Measurements from ENCODE around the gene RGP1.

The RGP1 gene, protein sequence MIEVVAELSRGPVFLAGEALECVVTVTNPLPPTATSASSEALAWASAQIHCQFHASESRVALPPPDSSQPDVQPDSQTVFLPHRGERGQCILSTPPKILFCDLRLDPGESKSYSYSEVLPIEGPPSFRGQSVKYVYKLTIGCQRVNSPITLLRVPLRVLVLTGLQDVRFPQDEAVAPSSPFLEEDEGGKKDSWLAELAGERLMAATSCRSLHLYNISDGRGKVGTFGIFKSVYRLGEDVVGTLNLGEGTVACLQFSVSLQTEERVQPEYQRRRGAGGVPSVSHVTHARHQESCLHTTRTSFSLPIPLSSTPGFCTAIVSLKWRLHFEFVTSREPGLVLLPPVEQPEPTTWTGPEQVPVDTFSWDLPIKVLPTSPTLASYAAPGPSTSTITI

DNA sequence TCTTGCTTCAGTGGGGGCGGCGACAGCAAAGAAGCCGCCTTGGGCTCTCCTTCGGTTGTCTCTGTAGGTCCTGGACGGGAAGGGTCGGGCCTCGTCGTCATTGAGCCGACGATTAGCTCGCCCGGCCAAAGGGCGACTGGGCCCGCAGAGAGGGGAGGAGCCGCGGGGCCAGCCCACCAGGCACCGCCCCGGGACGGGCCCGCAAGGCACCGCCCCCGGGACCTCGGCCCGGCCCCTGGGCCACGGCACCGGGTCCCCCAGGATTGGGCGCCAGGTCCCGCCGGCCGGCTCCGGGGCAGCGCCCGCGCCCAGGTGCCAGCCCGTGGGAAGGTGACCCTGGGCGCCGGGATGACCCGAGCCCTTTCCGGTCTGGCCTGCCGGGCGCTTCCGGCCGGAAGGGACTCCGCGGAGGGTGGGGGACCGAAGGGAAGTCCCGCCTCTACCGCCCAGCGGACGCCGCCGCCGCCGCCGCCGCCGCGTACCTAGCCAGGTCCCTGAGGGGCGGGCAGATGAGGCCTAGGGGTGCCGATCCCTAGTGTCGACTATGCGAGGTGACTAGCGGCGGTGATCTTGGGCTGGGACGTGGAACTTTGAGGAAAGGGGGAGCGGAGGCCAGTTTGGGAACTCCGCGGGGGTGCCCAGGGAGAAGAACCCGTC is at the start of gene RGP1, which contains the start of gene GBA2:
RGP1 (plus strand) TSS at position 430 of the 657 bp plus-strand sequence. CDS start 469 bp downstream, outside the sequence.
GBA2 (minus strand) TSS at position 371 of the 657 bp plus-strand sequence. CDS start 524 bp downstream, outside the sequence.
- DNase-seq (ENCODE audit: low spot score) = peak; percentile 71

GRCh38 chr9:35700031-35700430 is 49.1 kb upstream of the RGP1 start:
- no peak for DNase-seq (ENCODE audit: low spot score)

DNA sequence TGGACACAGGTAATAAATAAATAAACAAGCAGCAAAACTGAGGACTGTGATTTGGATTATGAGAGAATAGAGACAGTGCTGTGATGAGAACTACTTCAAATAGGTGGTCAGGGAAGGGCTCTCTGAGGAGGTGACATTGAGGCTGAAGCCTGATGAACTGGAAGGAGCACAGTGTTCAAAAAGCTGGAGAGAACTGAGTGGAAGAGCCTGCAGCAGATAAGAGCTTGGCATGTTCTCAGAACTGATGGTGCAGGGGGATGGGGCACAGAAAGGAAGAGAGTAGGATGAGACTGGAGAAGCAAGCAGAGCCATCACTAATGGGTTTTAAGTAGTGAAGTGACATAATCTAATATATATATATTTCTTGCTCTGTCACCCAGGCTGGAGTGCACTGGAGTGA is 48.1 kb upstream of the RGP1 start:
- no peak for DNase-seq (ENCODE audit: low spot score)

- no peak for DNase-seq (ENCODE audit: low spot score)
These were observed 46.4 kb upstream of the RGP1 start for GRCh38 chr9:35702696-35703095.

DNA sequence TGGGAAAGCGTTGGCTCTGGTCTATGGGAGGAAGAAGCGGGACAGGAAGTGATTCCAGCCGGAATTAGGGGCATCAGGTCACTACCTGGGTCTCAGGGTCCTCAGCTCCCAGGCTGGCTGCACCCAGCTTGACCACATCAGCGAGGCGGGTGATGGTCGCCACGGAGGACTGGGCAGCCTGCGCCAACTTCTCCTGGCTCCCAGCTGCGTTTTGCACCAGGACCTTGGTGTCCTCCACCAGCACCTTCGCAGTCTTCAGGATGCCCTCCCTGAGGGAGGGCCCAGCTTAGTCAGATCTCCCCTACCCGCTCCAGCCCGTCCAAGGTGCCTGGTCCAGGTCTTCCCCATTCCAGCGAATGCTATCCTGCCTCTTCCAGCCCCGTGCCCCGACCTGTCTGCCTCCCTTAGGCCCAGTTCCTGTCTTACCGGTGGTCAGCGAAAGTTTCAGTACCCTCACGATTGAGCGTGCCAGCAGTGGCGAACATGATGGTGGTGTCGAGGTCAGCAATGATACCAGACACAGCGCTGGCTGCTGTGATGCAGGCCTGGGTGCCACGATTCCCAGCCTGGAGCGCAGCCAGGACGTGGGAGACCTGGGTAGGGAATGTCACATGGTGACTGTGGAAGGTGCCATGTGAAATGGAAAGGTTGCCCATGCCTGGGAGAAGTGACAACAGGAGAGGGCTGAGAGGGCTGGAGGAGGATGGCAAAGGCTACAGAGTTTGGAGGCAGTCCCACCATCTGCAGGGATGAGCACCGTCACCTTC is 45.0 kb upstream of the RGP1 start:
- DNase-seq (ENCODE audit: low spot score) = no peak

DNA sequence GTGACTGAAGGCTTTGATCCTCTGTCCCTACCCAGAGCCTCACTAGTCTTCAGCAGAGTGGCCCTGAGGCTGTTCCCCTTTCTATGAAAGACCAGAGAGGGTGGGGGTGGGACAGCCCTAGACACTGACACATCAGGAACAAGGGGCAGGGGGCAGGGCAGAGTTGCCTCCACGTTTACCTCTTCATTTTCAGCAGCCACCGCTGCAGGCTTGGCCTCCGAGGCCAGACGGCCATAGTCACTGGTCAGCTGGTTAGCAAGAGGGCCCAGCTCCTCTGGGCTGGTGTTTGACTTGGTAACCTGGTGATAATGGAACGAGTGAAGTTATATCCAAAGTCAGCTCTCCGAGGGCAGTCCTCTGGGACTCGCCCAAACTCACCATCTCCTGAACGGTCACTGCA is 43.7 kb upstream of the RGP1 start:
- no peak for DNase-seq (ENCODE audit: low spot score)

- no peak for DNase-seq (ENCODE audit: low spot score)
These were observed 43.2 kb upstream of the RGP1 start for GRCh38 chr9:35705836-35706430.

DNA sequence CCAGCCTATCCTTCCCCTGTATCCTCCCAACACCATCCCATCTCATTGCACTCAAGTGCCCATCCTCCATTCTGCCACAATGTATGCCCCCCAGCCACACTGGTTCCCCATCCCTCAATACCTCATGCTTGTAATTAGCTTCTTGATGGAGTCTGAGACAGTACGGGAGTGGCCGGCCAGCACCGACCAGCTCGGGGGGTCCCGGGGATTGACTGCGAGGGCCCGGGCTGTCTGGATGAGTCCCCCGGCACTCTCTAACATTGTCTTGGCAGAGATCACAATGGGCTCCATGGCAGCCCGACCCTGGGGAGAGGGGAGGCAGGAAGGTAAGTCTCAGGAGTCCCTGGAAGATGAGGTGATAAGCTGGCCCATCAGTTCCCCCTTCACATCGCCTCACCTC is 42.1 kb upstream of the RGP1 start:
- no peak for DNase-seq (ENCODE audit: low spot score)

- no peak for DNase-seq (ENCODE audit: low spot score)
These were observed 40.9 kb upstream of the RGP1 start for GRCh38 chr9:35708146-35708545.

DNA sequence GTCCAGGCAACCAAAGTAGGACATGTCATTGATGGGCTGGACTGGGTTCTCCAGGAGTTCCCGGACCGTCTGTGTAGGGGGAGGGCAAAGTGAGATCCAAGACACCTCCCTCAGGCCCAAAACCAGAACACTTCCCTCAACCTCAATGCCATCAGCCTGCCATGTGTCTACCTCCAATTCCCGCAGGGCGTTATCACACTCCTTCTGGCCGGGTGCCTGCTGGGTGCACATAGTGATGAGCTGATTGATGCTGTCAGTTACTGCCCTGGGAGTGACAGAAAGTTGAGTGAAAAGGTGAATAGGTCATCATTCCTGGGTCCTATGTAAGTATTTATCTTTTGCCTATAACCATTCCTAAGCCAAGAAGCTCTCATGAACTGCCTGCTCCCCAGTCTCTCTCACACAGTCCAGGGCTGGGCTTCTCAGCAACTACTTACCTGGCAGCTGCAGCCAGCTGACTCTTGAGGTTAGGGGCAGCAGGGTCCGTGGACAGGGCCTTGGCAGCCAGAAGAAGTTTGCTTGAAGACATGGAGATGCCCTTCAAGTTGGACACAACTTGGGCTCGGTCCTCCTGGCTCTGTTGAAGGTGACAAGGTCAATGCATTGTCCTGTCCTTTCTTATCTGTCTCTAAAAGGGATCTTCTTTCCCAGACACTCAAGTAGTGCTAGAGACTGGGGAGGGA is 38.1 kb upstream of the RGP1 start:
- no peak for DNase-seq (ENCODE audit: low spot score)

DNA sequence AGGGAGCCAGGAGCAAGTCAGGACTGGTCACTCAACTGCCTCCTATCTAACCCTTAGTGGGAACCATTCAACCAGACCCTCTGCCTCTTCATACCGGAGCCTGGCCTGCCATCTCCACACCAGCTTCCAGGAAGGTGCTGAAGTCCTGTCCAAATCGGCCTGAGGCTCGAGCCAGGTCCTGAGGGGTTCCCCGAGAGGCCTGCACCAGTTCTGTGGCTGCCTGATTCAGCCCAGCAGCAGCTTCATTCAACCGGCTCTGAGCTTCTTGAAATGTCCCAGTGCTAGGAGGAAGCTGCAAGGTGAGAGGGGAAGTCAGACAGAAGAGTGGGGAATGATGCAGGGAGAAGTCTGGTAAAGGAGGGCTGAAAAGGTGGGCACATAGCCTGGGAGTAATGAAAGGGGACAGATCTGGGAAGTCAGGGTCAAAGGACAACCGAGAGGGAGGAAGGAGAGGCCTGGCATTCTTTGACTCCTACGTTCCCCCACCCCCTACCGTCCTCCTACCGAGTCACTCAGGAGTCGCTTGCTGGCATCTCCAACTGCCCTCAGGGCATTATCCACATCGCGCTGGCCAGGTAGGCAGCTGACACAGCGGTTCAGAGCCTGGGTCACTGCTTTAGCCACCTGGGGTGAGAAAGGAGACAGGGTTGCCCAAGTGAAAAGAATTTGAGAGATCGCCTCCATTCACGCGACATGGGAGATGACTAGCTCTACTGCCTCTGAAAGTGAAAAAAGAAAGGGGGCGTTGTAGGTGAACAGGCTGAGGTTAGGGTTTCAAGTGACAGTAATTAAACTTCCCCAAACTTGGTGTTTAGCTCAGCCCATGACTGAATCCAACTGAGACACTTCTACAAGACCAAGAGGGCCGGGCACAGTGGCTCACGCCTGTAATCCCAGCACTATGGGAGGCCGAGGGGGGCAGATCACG is 37.3 kb upstream of the RGP1 start:
- DNase-seq (ENCODE audit: low spot score) = no peak

- no peak for DNase-seq (ENCODE audit: low spot score)
These were observed 36.2 kb upstream of the RGP1 start for GRCh38 chr9:35712762-35713400.

DNA sequence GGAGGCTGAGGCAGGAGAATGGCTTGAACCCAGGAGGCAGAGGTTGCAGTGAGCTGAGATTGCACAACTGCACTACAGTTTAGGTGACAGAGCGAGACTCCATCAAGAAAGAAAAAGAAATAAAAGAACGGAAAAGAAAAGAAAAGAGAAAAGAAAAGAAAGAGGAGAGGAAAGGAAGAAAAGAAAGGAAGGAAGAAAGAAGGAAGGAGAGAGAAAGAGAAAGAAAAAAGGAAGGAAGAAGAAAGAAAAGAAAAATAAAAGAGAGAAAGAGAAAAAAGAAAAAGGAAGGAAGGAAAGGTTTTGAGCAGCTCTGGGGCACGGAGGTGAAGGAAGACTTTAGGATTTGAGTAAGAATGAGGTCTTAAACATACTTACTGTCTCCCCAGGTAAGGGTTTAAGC is 35.5 kb upstream of the RGP1 start:
- no peak for DNase-seq (ENCODE audit: low spot score)

- no peak for DNase-seq (ENCODE audit: low spot score)
These were observed 35.0 kb upstream of the RGP1 start for GRCh38 chr9:35714123-35714522.

DNA sequence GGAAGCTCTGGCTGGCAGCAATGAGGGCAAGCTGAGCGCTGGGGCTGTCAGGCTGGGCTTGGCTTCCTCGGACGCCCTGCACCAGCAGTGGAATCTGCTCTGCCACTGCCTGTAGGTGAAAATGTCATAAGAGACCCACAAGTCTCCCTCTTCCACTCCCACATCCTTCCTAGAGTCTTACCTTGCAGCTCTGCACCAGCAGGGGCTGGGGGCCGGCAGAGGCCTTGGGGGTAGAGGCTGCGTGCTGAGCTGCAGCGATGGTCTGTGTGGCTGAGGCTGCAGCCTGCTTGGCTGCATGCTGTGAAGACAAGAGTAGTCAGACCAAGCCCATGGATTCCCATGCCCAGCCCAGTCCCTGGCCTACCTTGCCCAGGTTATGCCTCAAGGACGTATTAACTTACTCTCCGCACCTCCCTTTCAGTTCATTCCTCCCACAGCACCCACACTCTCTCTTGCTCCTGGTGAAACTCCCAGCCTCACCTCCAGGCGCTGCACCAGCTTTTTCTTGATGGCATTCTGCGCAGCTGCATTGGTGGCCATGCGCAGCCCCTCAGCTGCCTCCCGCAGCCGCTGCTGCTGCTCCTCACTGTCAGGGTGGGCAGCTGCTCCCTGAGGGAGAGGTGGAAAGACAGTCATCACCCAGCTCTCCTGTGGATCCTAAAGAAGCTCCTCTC is 34.4 kb upstream of the RGP1 start:
- DNase-seq (ENCODE audit: low spot score) = no peak

DNA sequence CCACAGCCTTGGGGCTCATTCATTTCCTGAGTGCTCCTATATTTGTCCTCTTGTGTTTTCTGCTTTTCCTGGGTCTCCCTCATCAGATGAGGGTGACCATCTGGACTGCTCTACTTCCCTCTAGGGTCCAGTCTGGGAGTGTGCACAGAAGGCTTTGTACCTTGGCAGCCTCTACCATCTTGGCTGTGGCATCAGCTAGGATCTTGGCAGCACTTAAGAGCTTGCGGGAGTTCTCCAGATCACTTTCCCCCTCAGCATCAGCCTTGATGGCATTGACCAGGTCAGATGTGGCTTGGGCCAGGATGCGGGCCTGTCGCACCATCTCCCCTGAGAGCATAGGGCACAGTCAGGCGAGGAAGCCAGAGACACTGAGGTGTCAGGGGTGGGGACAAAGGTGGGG is 32.9 kb upstream of the RGP1 start:
- no peak for DNase-seq (ENCODE audit: low spot score)

GRCh38 chr9:35717132-35717870 is 31.8 kb upstream of the RGP1 start:
- DNase-seq (ENCODE audit: low spot score) = no peak

- no peak for DNase-seq (ENCODE audit: low spot score)
These were observed 30.2 kb upstream of the RGP1 start for GRCh38 chr9:35718721-35719511.

Data from hematopoietic multipotent progenitor cell treated with erythropoietin and hydrocortisone succinate and interleukin-3 and kit ligand, for 15 days (in vitro differentiated cells).